ENCODE results near the gene CLEC4M. TPM values are rescaled to one million over a fixed set of nuclear protein-coding genes. Genes with fewer than 3 reads are reported as not detected.
"Not testable (repeated sequence)": the region's sequence is repeated elsewhere in the genome, so short reads cannot be mapped to it uniquely, and the experiment has no call there.

Gene CLEC4M
- total RNA-seq, 1 donor from 2014 or later: not detected

DNA sequence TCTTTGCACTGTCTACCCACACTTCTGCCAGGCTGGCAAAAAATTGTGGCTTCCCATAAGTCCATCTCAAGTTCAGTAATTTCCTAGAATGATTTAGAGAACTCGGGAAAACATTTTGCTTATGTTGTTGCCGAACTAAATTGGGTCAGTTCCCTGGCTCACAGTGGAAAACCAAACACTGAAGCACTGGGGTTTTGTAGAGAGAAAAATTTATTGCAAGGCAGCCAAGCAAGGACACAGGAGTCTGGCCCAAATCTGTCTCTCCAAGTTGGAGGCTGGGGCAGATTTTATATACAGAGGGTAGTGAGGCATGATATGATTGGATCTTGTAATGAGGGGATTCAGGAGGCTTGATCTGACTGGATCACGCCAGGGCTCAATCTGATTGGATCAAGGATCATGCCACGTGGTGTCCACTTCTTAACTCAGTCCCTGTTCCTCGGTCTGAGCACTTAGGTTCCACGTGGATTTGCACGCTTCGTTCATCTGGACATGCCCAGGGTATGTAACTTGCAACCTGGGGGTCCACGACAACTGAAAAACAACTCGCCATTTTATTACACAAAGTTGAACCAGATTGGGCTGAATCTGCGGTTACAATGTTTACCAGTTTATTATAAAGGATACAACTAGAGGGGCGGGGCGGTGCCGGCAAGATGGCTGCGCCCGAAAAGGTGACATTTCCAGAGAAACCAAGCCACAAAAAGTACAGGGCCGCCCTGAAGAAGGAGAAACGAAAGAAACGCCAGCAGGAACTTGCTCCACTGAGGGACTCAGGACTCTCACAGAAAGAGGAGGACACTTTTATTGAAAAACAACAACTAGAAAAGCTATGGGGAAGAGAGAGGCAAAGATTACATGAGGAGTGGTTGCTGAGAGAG is 23.0 kb upstream of the CLEC4M start:
- DNase-seq (ENCODE audit: low spot score): no peak
- intact Hi-C loops (cut with DNase I): no loop called here

- intact Hi-C loops (cut with DNase I): no loop called here
Measured at GRCh38 chr19:7740682-7741054, 22.4 kb upstream of the CLEC4M start.

DNA sequence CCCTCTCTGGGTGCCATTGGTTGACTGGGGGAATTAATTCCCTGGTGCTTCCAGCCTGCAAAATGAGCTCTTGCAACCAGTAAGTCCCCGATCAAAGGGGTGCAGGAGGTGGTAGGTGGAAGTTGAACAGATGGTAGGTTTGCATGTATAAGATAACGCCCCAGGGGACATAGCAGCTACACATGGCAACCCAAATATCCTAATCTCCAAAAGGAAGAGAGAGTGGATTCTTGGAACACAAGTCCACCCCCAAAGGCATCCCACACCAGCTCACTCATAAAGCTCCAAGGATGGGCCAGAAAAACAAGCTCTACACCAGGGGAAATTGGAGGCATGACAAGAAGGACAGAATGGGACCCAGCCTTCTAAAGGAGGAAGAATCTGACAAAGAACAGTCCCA is 20.5 kb upstream of the CLEC4M start:
- intact Hi-C loops (cut with DNase I): no loop called here
- no peak for DNase-seq (ENCODE audit: low spot score)

More at GRCh38 chr19:7740682-7741054, 22.4 kb upstream of the CLEC4M start:
- DNase-seq (ENCODE audit: low spot score): no peak

- intact Hi-C loops (cut with DNase I): no loop called here
- no peak for DNase-seq (ENCODE audit: low spot score)
Measured at GRCh38 chr19:7742991-7743390, 20.1 kb upstream of the CLEC4M start.

- DNase-seq (ENCODE audit: low spot score): no peak
- intact Hi-C loops (cut with DNase I): no loop called here
Measured at GRCh38 chr19:7743425-7743841, 19.6 kb upstream of the CLEC4M start.

- no peak for DNase-seq (ENCODE audit: low spot score)
- intact Hi-C loops (cut with DNase I): no loop called here
Measured at GRCh38 chr19:7744199-7744786, 18.8 kb upstream of the CLEC4M start.

DNA sequence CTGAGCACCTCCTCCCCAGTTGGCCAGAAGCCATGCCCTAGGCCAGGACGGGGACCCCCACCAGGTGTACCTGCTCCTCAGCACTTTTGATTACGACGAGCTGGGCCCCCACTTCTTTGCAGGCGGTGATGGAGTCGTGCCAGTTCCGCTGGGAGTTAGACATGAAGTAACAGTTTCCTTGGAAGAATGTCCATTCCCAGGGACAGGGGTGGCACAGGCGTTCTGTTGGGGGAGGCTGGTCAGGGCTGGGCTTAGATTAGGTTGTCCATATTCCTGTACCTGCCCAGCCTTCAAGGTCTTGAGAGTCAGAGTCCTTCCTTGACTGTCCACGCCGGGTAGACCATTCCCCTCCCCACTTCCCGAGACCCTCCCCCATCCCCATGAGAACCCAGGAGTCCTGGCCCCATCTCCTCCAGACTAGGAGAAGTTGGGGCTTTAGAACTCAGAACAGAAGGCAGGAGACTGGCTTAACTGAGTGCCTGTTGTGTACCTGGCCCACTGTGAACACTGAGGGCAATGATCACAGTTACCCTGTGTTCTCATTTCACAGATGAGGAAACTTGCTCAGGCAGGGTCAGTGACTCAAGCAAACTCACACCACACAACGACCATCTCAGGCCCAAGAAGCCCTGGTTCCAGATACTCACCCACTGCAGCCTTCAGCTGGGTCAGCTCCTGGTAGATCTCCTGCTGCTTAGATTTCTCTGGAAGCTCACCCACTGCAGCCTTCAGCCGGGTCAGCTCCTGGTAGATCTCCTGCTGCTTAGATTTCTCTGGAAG is 18.0 kb upstream of the CLEC4M start:
- intact Hi-C loops (cut with DNase I): no loop called here
- no peak for DNase-seq (ENCODE audit: low spot score)

DNA sequence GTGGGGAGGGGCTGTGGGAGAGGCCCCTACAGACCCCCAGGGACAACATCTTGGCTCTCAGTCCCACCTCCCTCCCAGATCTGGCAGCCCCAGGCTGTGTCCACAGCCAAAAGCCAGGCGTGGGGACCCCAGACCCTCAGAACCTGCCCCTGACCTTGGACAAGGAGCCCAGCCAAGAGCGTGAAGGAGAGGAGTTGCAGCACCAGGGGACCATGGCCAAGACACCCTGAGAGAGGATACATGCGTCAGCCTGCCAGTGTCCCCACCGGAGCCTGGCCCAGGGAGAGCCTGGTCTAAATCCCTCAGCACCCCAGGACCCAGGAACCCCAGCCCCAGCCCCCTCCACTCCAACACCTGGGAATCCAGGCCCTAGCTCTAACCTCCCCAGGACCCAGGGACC is 16.7 kb upstream of the CLEC4M start:
- DNase-seq (ENCODE audit: low spot score); intact Hi-C loops (cut with DNase I): not testable (repeated sequence)

DNA sequence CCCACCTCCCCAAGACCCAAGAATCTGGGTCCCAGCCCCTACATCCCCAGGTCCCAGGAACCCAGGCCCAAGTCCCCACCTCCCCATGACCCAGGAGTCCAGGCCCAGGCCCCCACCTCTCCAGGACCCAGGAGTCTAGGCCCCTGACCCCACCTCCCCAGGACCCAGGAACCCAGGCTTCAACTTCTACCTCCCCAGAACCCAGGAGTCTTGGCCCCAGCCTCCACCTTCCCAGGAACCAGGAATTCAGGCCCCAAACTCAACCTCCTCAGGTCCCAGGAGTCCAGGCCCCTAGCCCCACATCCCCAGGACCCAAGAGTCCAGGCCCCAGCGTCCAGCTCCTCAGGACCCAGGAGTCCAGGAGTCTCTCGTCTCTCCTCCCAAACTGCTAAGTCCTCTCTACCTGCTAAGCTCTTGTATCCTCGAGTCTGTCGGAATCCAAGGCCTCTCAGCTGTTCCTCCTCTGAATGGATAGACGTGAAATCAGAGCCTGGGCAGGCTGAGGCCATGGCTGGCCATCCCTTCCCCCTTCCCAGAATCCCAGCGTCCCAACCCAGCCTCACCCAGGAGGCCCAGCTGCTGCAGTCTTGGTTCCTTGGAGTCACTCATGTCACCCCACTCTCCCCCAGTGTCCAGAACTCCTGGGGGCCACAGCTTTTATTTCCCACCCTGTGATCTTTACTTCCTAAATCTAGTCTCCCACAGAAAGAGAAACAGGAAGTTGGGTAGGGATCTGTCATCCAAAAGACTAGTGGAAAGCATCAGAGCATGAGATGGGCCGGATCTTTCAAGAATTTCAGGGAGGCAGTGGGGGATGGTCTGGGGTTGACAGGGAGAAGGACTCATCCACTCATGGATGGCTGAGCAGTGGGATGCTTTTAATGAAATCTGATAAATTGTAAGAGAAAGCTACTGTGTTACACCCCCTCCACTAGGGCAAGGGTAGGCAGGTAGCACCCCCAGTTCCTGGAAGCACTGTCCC is 15.8 kb upstream of the CLEC4M start, which contains the start of gene CD209:
CD209 (minus strand) TSS at position 632 of the 982 bp plus-strand sequence; CDS start at position 609, 23 bp downstream.
- intact Hi-C loops (cut with DNase I): no loop called here
- DNase-seq (ENCODE audit: low spot score): no peak

DNA sequence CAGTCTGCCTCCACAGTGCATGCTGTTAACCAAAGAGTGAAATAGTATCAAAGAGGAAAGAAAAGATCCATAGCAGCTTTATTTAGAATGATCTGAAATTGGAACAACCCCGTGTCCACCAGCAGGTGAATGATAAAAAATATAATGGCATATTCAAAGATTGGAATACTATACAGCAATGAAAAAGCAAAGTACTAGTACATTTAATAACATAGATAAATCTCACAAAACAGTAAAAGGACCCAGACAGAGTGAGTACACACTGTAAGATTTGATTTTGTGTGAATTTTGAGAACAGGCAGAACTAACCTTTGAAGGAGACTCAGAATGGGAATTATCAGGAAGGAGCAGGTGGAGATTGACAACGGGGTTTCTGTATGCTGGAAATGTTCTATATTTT is 14.9 kb upstream of the CLEC4M start:
- intact Hi-C loops (cut with DNase I): no loop called here
- DNase-seq (ENCODE audit: low spot score): no peak

DNA sequence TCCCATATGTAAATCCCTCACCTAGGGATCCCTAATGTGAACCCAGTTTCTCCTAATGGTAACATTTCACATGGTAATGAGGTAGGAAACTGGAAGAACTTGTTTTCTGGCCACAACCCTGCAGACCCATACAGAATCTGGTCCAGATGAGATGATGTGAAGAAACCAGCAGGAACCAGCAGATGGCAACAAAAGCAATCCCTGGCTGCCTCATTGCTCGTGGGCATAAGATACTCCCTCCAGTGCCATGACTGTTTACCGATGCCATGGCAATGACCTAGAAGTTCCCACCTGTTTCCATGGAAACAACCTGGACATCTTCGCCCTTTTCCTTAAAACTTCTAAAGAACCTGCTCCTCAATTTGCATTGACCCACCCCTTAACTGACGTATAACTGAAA is 14.3 kb upstream of the CLEC4M start:
- no peak for DNase-seq (ENCODE audit: low spot score)
- intact Hi-C loops (cut with DNase I): no loop called here

DNA sequence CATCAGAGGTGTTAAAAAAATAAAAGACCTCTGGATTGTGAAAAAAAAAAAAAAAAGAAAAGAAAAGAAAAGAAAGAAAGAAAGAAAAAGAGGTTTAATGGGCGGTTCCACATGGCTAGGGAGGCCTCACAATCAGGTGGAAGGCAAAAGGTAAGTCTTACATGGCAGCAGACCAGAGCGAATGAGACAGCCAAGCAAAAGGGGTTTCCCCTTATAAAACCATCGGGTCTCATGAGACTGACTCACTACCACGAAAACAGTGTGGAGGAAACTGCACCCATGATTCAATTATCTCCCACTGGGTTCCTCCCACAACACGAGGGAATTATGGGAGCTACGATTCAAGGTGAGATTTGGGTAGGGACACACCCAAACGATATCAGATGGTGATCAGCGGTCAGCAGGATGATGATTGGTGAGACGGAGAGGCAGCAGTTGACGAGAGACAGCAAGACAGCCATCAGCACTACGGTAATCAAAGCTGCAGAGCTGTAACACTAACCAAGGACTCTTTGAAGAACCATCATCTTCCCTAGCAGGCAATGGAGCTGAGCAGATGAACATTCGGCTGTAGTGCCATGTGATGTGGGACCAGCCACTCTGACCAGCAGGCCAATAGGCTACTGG is 11.8 kb upstream of the CLEC4M start:
- no peak for DNase-seq (ENCODE audit: low spot score)
- intact Hi-C loops (cut with DNase I): no loop called here

- DNase-seq (ENCODE audit: low spot score): no peak
- intact Hi-C loops (cut with DNase I): no loop called here
Measured at GRCh38 chr19:7756258-7756657, 6.8 kb upstream of the CLEC4M start.

GRCh38 chr19:7757358-7757757 is 5.7 kb upstream of the CLEC4M start:
- intact Hi-C loops (cut with DNase I): no loop called here
- no peak for DNase-seq (ENCODE audit: low spot score)

GRCh38 chr19:7759156-7759555 is 3.9 kb upstream of the CLEC4M start:
- no peak for DNase-seq (ENCODE audit: low spot score)
- intact Hi-C loops (cut with DNase I): no loop called here

DNA sequence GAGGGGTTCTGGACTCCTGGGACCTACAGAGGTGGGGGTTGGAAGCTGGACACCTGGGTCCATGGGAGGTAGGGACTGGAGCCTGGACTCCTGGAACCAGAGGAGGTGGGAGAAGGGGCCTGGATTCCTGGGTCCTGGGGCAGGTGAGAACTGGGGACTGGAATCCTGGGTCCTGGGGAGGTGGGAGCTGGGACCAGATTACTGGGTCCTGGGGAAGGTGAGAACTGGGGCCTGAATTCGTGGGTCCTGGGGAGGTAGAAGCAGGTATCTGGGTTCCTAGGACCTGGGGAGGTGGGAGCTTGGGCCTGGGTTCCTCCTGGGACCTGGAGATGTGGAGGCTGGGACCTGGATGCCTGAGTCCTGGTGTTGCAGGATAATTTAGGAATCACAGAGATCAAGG is 653 bp downstream of the CLEC4M start:
- DNase-seq (ENCODE audit: low spot score): no peak
- intact Hi-C loops (cut with DNase I): no loop called here

- intact Hi-C loops (cut with DNase I); DNase-seq (ENCODE audit: low spot score): not testable (repeated sequence)
Measured at GRCh38 chr19:7764157-7764556, 1.1 kb downstream of the CLEC4M start.

DNA sequence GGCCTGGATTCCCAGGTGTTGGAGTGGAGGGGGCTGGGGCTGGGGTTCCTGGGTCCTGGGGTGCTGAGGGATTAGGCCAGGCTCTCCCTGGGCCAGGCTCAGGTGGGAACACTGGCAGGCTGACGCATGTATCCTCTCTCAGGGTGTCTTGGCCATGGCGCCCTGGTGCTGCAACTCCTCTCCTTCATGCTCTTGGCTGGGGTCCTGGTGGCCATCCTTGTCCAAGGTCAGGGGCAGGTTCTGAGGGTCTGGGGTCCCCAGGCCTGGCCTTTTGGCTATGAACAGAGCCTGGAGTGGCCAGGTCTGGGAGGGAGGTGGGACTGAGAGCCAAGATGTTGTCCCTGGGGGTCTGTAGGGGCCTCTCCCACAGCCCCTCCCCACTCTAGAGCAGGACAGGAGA is 2.0 kb downstream of the CLEC4M start:
- intact Hi-C loops (cut with DNase I); DNase-seq (ENCODE audit: low spot score): not testable (repeated sequence)

DNA sequence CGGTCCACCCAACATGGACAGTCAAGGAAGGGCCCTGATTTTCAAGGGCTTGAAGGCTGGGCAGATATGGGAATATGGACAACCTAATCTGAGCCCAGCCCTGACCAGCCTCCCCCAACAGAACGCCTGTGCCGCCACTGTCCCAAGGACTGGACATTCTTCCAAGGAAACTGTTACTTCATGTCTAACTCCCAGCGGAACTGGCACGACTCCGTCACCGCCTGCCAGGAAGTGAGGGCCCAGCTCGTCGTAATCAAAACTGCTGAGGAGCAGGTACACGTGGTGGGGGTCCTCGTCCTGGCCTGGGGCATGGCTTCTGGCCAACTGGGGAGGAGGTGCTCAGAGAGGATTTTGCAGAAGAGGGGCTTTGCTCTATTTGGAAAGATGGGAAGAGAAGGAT is 3.5 kb downstream of the CLEC4M start:
- intact Hi-C loops (cut with DNase I): no loop called here

More for the DNA sequence above, 3.5 kb downstream of the CLEC4M start:
- DNase-seq (ENCODE audit: low spot score): no peak
